ENCODE data around the gene PGP. TPM values are rescaled to one million over a fixed set of nuclear protein-coding genes. Genes with fewer than 3 reads are reported as not detected.

The PGP gene
- total RNA-seq, 1 donor from 2014 or later, result 13.3 TPM

- Histone ChIP-seq H3K36me3 (no peaks in the 10 kb centered on the region), H3K27me3 (ENCODE audit: low read depth) (peaks cover 12% of the 10 kb centered on the region), H3K4me1 (peaks cover 1% of the 10 kb centered on the region), H3K9me3 (no peaks in the 10 kb centered on the region), H3K27ac (no peak overlapping the region), H3K4me3 (no peak overlapping the region)
- ATAC-seq, result no peak
- no peak for DNase-seq
- no peak for TF ChIP-seq CTCF (IDR thresholded peaks at IDR 0.05)
- intact Hi-C loops (cut with DNase I), result no loop called here
Measured at GRCh38 chr16:2190002-2190658, 24.5 kb downstream of the PGP start.

GRCh38 chr16:2189252-2189893 is 25.3 kb downstream of the PGP start:
- intact Hi-C loops (cut with DNase I), result no loop called here
- DNase-seq (no peak), ATAC-seq (no peak)
- Histone ChIP-seq H3K27ac (no peak overlapping the region), H3K4me1 (no peaks in the 10 kb centered on the region), H3K4me3 (no peak overlapping the region), H3K9me3 (no peaks in the 10 kb centered on the region), H3K27me3 (ENCODE audit: low read depth) (peaks cover 4% of the 10 kb centered on the region), H3K36me3 (no peaks in the 10 kb centered on the region)
- no peak for TF ChIP-seq CTCF (IDR thresholded peaks at IDR 0.05)

- H3K9me3 ChIP-seq, result no peaks in the 10 kb centered on the region
- TF ChIP-seq CTCF (IDR thresholded peaks at IDR 0.05), result no peak
- ATAC-seq, result no peak
- H3K27ac ChIP-seq, result no peak overlapping the region
- DNase-seq, result no peak
- H3K4me3 ChIP-seq, result no peak overlapping the region
- H3K27me3 ChIP-seq (ENCODE audit: low read depth), result no peaks in the 10 kb centered on the region
- intact Hi-C loops (cut with DNase I), result no loop called here
- H3K4me1 ChIP-seq, result no peaks in the 10 kb centered on the region
- no peaks in the 10 kb centered on the region for H3K36me3 ChIP-seq
Measured at GRCh38 chr16:2188395-2188794, 26.2 kb downstream of the PGP start.

GRCh38 chr16:2187212-2187611 is 27.4 kb downstream of the PGP start:
- Histone ChIP-seq H3K27me3 (ENCODE audit: low read depth) (no peaks in the 10 kb centered on the region), H3K36me3 (no peaks in the 10 kb centered on the region), H3K4me1 (no peaks in the 10 kb centered on the region), H3K9me3 (no peaks in the 10 kb centered on the region), H3K27ac (no peak overlapping the region), H3K4me3 (no peak overlapping the region)
- no peak for ATAC-seq
- no peak for TF ChIP-seq CTCF (IDR thresholded peaks at IDR 0.05)
- DNase-seq, result no peak
- intact Hi-C loops (cut with DNase I), result no loop called here

GRCh38 chr16:2186505-2186904 is 28.1 kb downstream of the PGP start:
- H3K27ac ChIP-seq, result no peak overlapping the region
- H3K9me3 ChIP-seq, result no peaks in the 10 kb centered on the region
- no peaks in the 10 kb centered on the region for H3K27me3 ChIP-seq (ENCODE audit: low read depth)
- TF ChIP-seq CTCF (IDR thresholded peaks at IDR 0.05), result no peak
- no peak for DNase-seq
- intact Hi-C loops (cut with DNase I), result no loop called here
- H3K36me3 ChIP-seq, result no peaks in the 10 kb centered on the region
- no peak for ATAC-seq
- no peaks in the 10 kb centered on the region for H3K4me1 ChIP-seq
- no peak overlapping the region for H3K4me3 ChIP-seq
